ENCODE results near the gene RTP1. TPM values are rescaled to one million over a fixed set of nuclear protein-coding genes. Genes with fewer than 3 reads are reported as not detected.

The RTP1 gene
- polyA plus RNA-seq (2012; ENCODE audit: insufficient read depth, insufficient read length, low read depth): not detected

- no peaks in the 10 kb centered on the region; the same call in 1 of the 2 replicates for H3K27me3 ChIP-seq
- no peak for TF ChIP-seq CTCF (IDR thresholded peaks at IDR 0.05; ENCODE audit: low read depth, low read length)
- no peaks in the 10 kb centered on the region for H3K36me3 ChIP-seq
- H3K4me1 ChIP-seq: no peaks in the 10 kb centered on the region
- H3K4me3 ChIP-seq (ENCODE audit: low read depth, low read length): no peak within 1 kb of the TSS
- H3K9me3 ChIP-seq: no peaks in the 10 kb centered on the region
- DNase-seq: peak; percentile 28
Measured at GRCh38 chr3:187197335-187197649, at the start of gene RTP1. Gene RTP1 (plus strand): TSS chr3:187197486. CDS start chr3:187197516, 30 bp downstream.

GRCh38 chr3:187150186-187150585, 47.1 kb upstream of the RTP1 start:
- H3K27me3 ChIP-seq: no peaks in the 10 kb centered on the region
- no peak overlapping the region for H3K4me3 ChIP-seq (ENCODE audit: low read depth, low read length)
- no peaks in the 10 kb centered on the region for H3K36me3 ChIP-seq
- H3K9me3 ChIP-seq: no peaks in the 10 kb centered on the region
- no peak for TF ChIP-seq CTCF (IDR thresholded peaks at IDR 0.05; ENCODE audit: low read depth, low read length)
- H3K4me1 ChIP-seq: no peaks in the 10 kb centered on the region
- DNase-seq: no peak

- Histone ChIP-seq H3K27me3 (no peaks in the 10 kb centered on the region), H3K9me3 (no peaks in the 10 kb centered on the region), H3K36me3 (no peaks in the 10 kb centered on the region), H3K4me1 (no peaks in the 10 kb centered on the region), H3K4me3 (ENCODE audit: low read depth, low read length) (no peak overlapping the region)
- DNase-seq: peak; percentile 67
- TF ChIP-seq CTCF (IDR thresholded peaks at IDR 0.05; ENCODE audit: low read depth, low read length): peak; percentile 44
Measured at GRCh38 chr3:187150599-187150998, 46.7 kb upstream of the RTP1 start.

GRCh38 chr3:187161556-187161955, 35.7 kb upstream of the RTP1 start:
- no peak for TF ChIP-seq CTCF (IDR thresholded peaks at IDR 0.05; ENCODE audit: low read depth, low read length)
- H3K9me3 ChIP-seq: no peaks in the 10 kb centered on the region; the same call in 1 of the 2 replicates
- H3K4me1 ChIP-seq: no peaks in the 10 kb centered on the region
- H3K36me3 ChIP-seq: no peaks in the 10 kb centered on the region
- 0 out of 2 replicates have a peak, but pooled peaks cover 2% of the 10 kb centered on the region for H3K27me3 ChIP-seq
- DNase-seq: no peak
- no peak overlapping the region for H3K4me3 ChIP-seq (ENCODE audit: low read depth, low read length)

- Histone ChIP-seq H3K27me3 (0 out of 2 replicates have a peak, but pooled peaks cover 2% of the 10 kb centered on the region), H3K9me3 (no peaks in the 10 kb centered on the region; the same call in 1 of the 2 replicates), H3K4me3 (ENCODE audit: low read depth, low read length) (no peak overlapping the region), H3K36me3 (no peaks in the 10 kb centered on the region), H3K4me1 (no peaks in the 10 kb centered on the region)
- no peak for TF ChIP-seq CTCF (IDR thresholded peaks at IDR 0.05; ENCODE audit: low read depth, low read length)
- no peak for DNase-seq
Measured at GRCh38 chr3:187162265-187162953, 34.9 kb upstream of the RTP1 start.

- peak; percentile 71 for TF ChIP-seq CTCF (IDR thresholded peaks at IDR 0.05; ENCODE audit: low read depth, low read length)
- no peaks in the 10 kb centered on the region for H3K4me1 ChIP-seq
- H3K4me3 ChIP-seq (ENCODE audit: low read depth, low read length): no peak overlapping the region
- no peaks in the 10 kb centered on the region for H3K36me3 ChIP-seq
- DNase-seq: peak; percentile 27
- no peaks in the 10 kb centered on the region for H3K27me3 ChIP-seq
- no peaks in the 10 kb centered on the region for H3K9me3 ChIP-seq
Measured at GRCh38 chr3:187165144-187165543, 32.1 kb upstream of the RTP1 start.

Data from BE2C (cell line).